ENCODE measurements around the gene ANKRD60.

ANKRD60 gene

DNA sequence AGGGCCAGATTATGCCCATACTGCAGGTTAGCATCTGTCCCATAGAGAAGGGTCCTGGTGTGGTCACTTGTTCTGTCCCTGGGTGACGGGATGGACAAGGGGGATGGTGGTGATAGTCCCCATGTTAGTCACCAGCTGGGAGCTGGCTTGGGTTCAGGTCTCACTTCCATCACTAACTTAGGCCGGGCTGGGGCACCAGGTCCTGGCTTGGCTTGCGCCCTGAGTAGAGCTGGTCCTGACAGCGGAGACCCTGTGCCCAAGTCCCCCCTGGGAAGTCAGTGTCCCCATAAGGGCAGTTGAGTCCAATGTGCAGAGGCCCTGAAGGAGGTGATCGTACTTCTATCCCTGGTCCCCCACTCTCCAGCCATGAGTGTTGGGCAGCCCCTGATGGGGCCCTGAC lies 52.6 kb downstream of the ANKRD60 start:
- no peak overlapping the region for H3K4me3 ChIP-seq (ENCODE audit: low read length)
- no peak for TF ChIP-seq ZNF274 (IDR thresholded peaks at IDR 0.05; ENCODE audit: low read depth, low read length)

DNA sequence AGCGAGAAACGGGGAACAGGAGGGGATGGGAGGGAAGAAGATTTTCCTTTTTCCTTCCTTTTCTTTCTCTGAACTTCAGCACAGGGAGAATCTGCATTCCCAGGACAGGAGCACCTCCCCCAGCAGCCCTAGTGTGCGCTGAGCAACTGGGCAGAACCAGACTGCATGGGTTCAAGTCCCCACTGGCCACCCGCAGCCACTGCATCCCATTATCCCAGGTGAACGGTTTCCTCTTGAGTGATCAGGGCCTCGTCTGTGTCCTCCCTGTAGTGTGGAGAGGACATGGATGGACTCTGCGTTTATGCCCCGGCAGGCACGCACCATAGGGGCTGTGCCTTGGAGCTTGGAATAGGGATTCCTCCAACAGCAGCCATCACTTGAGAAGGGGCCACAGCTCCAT lies 53.0 kb downstream of the ANKRD60 start:
- H3K4me3 ChIP-seq (ENCODE audit: low read length), result no peak overlapping the region
- TF ChIP-seq ZNF274 (IDR thresholded peaks at IDR 0.05; ENCODE audit: low read depth, low read length), result no peak

DNA sequence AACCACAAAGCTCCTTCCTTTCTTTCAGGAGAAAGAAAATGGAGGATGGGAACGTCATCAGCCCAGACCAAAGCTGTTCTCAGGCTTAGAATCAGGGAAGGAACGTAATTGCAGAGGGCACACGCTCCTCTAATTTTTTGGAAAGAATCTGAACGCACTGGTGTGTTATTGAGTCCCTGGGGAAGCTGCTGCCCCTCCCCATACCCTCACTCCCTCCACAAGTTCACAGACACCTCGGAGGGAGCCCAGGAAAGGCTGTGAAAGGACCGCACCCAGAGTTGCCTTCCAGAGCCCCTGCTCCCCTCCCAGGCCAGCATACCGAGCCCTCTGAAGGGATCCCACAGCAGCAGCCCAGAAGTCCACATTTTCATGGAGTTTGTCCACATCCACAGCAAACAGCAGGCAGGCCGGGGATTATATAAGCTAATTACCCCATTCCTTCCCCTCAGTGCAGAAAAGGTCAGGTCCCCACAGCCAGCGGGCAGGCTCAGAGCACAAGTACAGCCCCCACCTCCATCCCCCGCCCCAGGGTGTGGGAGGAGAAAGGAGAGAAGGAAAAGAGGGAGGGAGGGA lies 53.7 kb downstream of the ANKRD60 start:
- no peak overlapping the region for H3K4me3 ChIP-seq (ENCODE audit: low read length)
- no peak for TF ChIP-seq ZNF274 (IDR thresholded peaks at IDR 0.05; ENCODE audit: low read depth, low read length)

DNA sequence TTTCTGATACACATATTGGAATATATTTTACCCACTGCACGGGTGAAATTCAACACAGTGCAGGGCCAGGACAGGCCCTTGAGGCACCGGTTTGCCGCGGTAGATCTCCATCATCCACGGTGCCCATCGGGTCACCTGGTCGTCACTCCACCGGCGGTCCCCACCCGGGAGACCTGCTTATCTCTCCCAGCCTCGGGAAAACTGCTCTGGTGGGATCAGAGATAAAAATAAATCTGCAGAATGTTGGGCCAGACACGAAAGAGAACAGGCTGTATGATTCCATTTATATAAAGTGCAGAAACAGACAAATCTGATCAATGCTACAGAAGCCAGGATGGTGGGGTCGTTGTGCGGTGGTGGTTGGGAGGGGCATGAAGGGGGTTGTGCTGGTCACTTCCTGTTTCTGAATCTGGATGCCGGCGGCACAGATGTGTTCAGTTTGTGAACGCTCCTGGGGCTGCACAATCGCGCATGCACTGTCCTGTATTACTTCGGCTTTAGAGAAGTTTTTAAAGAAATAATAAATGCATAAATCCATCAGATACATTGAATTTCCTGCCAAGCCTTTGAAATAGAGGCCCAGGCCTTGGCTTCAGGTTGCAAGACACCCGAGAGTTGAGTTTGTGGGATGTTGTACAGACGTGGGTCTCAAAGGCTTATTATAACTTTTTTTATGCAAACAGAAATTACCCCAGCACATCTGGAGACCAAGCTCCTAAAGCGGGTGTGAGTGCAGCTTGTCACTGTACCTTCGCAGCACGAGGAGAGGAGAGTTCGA lies 54.3 kb downstream of the ANKRD60 start:
- no peak for TF ChIP-seq ZNF274 (IDR thresholded peaks at IDR 0.05; ENCODE audit: low read depth, low read length)

DNA sequence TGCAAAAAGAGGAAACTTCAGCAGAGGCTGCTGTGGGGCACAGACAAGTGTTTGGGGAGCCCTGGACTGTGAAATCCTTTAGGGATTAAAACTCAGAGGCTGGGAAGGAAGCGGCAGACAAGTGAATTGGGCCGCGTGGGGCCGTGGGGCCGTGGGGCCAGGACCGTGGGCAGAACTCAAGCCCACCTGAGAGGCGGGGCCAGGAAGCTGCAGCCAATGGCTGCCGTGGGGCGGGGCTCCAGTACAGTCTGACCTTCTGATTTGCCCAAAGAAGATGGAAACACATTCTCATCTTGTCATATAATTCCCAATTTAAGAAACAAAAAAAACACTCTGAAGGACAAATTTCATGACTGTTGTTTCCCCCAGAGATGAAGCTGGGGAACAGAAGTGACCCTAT lies 55.4 kb downstream of the ANKRD60 start:
- no peak overlapping the region for H3K4me3 ChIP-seq (ENCODE audit: low read length)
- no peak for TF ChIP-seq ZNF274 (IDR thresholded peaks at IDR 0.05; ENCODE audit: low read depth, low read length)

More for the DNA sequence above, 54.3 kb downstream of the ANKRD60 start:
- H3K4me3 ChIP-seq (ENCODE audit: low read length), result no peak overlapping the region

DNA sequence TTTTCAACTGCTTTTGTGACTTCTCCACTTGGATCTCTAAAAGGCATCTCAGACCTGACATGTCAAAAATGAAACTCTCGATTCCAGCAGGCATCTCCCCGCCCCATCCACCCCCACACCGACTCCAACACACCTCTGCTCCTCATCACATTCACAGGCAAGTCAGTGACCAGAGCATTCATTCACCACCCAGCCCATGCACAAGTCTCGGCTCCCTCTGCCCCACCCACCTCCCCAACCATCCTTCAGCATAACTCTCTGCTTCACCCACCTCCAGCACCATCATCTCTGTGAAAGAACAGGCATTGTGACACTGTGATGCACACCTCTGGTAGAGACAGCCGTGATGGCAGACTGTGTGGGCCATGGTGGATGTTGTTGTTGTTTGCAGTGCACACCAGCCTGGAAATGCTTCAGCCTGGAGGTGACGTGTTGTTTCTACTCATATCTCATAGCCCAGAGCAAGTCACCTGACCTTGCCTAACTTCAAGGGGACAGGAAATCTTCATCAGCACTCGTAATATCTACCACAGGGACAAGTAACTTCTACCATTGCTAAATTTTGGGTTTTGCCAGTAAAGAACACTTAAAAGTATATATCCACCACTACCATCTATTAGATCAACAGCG lies 56.5 kb downstream of the ANKRD60 start:
- no peak for TF ChIP-seq ZNF274 (IDR thresholded peaks at IDR 0.05; ENCODE audit: low read depth, low read length)

DNA sequence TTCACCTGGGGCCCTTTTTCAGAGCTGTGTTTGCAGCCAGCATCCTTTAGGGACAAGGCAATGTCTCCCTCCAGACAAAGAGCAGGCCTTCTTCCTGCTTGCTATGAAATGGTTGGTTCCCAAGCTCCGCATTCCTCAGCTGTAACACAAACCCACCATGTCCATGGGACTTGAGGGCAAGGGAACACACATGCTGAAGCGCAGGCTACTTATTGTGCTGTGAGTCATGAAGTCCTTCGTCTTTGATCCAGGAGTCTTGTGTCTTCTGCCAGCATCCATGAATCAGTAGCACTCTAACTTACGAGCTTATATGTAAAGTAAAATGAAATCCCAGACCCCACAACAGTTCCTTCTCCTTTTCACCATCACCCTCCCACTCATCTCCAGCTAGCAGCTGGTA lies 59.0 kb downstream of the ANKRD60 start:
- H3K4me3 ChIP-seq (ENCODE audit: low read length), result no peak overlapping the region
- no peak for TF ChIP-seq ZNF274 (IDR thresholded peaks at IDR 0.05; ENCODE audit: low read depth, low read length)

More for the DNA sequence above, 56.5 kb downstream of the ANKRD60 start:
- H3K4me3 ChIP-seq (ENCODE audit: low read length), result no peak overlapping the region

DNA sequence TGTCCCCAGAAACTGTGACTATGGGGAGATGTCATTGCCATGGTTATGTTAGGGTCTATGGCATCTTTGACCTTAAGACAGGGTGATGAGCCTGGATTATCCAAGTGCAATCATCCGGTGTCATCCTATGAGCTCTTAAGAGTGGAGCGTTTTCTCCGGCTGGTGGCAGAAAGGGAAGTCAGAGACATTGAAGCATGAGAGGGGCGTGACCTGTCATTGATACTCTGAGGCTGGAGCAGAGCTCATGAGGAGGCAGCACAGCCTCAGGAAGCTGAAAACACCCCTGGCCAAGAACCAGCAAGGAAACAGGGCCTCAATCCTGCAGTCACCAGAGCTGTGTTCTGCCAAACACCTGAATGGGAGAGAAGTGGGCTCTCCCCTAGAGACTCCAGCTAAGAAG lies 59.6 kb downstream of the ANKRD60 start:
- no peak for TF ChIP-seq ZNF274 (IDR thresholded peaks at IDR 0.05; ENCODE audit: low read depth, low read length)
- no peak overlapping the region for H3K4me3 ChIP-seq (ENCODE audit: low read length)

DNA sequence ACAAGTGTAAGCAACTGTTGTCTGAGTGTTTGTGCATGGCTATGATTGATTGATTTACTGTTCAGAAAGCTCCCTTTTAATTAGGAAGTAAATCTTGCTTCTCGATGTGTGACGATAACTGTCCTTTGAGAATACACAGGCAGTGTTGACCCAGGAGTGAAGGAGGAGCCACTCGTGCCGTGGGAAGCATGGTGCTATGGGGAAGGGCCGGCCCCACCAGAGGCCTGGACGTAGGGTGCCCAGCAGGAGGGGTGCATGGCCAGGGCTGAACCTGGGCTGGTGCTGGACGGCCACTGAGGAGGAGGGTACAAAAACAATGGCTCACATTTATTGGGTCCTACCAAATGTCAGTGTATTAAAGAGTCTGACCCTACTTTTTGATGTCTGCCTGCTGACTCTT lies 60.7 kb downstream of the ANKRD60 start:
- H3K4me3 ChIP-seq (ENCODE audit: low read length), result no peak overlapping the region
- TF ChIP-seq ZNF274 (IDR thresholded peaks at IDR 0.05; ENCODE audit: low read depth, low read length), result no peak

Data from GM08714 (cell line).